ENCODE measurements around the gene ZSWIM7. TPM values are rescaled to one million over a fixed set of nuclear protein-coding genes. Genes with fewer than 3 reads are reported as not detected.

The ZSWIM7 gene
- total RNA-seq, 2 donors from 2014 or later: 22.4 to 23.5 TPM

DNA sequence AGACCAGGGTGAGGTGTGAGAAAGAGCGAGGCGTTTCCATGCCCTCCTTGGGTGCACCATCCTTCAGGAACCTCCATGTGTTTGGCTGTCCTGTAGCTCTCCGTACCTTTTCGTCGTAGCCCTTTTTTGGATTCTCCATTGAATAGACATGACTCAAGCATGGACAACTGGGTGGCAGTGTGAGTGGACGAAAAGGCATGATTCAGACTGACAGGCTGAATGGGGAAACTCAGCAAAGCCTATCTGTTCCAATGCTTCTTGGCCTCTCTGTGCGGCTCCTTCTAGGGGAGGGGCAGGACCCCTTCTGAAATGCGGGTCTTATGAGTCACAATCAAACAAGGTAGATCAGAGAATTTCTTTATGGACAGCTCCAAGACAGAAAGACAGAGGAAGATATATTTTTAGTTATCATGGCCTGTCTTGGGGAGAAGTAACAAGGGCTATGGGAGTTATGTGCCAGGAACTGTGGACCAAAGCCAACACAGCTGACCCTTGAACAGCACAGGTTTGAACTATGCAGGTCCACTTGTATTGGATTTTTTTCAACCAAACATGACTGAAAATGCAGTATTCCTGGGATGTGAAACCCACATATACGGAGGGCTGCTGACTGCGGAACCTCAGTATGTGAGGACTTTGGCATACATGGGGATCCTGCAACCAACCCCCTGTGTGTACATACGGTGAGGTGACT lies 31.7 kb downstream of the ZSWIM7 start:
- DNase-seq: no peak
- ATAC-seq: no peak
- intact Hi-C loops (cut with DNase I, micrococcal nuclease): no loop called here

DNA sequence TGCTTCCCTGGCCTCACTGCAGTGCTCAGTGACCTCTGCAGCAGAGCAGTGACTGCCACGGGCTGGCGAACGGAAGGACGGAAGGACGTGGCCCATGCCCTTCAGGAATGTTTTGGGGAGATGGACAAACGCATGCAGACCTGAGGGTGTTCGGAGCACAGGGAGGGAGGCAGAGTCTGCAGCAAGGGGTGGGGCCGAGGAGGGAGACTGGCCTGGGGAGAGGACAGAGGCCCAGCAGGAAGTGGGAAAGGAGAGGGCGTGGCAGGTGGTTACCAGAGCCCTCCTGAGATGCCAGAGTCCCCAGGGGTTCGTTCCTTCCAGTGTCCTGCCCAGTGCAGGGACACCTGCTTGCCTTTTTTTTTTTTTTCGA lies 32.6 kb downstream of the ZSWIM7 start:
- intact Hi-C loops (cut with DNase I, micrococcal nuclease): no loop called here
- ATAC-seq (peak; percentile 89), DNase-seq (peak; percentile 76 to 89)

DNA sequence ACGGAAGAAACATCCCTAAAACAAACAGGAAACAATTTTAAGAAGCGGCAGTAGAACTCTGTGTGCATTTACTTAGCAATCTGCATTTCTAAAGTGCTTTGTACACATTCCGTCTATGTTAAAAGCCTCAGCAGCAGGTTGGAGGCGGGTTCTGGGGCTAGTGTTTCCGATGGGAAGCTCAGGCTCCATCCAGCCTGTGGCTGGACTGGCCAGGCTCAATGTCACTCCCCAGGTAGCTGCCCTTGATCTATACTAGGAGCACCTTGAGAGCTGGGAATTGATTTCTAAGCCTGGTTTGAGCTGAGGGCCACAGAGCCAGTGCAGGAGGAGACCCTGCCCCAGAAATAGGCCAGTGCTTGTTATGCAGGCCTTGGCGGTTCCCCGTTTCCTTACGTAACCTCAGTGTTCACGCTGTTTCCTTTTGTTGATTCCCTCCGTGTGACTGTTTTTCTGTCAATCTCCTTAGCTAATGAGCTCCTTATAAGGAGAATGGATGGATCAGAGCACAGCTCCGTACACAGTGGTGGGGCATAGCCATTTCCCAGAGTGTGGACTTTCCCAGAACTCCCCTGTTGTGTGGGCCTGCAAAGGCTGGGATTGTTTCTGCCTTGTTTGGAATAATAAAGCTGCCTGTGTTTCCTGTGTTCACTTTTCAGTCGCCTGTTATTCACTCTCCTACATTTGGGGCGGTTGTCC lies 33.2 kb downstream of the ZSWIM7 start:
- DNase-seq: peak; percentile 71 to 81
- ATAC-seq: peak; percentile 80
- intact Hi-C loops (cut with DNase I, micrococcal nuclease): no loop called here

DNA sequence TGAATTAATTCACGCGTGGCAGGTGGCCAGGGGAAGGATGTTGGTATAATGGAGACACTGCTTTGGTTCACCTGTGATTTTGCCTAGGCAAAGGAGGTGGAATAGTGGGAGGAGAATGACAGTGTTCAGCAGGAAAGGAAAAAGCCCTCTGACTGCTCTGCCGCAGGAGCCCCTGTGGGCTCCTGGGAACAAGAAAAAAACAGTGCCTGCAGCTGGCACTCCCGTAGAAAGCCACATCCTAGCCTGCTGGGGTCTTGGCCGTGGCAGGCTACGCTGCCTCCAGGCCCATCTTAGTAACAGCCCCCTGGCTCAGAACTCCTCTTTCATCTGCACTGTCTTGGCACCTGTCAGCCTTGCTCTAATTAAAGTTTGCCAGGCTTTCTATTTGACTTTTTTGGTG lies 34.0 kb downstream of the ZSWIM7 start:
- intact Hi-C loops (cut with DNase I, micrococcal nuclease): no loop called here
- DNase-seq (no peak), ATAC-seq (no peak)

DNA sequence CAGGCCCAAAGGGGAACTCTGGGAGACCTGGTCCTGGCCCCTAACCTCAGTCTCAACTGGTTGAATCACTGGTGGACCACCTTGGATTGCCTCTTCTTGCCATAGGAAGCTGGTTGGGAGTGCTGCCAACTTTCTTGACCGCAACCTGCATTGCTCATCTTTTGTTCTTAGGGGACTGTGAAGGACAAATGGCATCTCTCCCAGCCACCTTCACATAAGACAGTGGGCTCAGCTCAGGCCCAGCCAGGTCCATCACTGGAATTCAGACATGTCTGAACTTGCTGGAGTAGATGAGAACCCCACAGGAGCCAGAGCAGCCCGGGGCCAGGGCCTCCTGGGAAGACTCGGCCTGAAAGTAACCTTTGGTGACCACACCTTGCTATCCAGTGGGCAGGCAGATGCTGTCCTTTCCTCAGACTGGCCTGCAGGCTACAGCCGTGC lies 35.8 kb downstream of the ZSWIM7 start:
- ATAC-seq: no peak
- intact Hi-C loops (cut with DNase I, micrococcal nuclease): no loop called here
- DNase-seq: no peak

DNA sequence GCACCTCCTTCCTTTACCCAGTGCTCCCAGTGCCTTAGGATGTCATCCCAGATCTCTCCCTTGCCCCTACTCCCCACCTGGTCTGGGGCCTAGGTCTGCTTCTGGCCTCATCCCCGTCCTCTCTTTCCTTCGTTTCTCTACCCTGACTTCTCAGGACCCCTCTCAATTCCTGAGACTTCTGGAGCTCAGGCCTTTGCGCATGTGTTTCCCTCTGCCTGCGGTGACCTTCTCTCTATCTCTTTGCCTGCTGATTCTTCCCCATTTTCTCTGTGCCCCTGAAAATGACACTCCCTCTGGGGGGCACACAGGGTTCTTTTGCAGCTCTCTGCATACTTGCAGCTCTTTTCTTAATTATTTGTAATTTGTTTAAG lies 41.0 kb downstream of the ZSWIM7 start:
- ATAC-seq: no peak
- no peak for DNase-seq
- intact Hi-C loops (cut with DNase I, micrococcal nuclease): no loop called here

DNA sequence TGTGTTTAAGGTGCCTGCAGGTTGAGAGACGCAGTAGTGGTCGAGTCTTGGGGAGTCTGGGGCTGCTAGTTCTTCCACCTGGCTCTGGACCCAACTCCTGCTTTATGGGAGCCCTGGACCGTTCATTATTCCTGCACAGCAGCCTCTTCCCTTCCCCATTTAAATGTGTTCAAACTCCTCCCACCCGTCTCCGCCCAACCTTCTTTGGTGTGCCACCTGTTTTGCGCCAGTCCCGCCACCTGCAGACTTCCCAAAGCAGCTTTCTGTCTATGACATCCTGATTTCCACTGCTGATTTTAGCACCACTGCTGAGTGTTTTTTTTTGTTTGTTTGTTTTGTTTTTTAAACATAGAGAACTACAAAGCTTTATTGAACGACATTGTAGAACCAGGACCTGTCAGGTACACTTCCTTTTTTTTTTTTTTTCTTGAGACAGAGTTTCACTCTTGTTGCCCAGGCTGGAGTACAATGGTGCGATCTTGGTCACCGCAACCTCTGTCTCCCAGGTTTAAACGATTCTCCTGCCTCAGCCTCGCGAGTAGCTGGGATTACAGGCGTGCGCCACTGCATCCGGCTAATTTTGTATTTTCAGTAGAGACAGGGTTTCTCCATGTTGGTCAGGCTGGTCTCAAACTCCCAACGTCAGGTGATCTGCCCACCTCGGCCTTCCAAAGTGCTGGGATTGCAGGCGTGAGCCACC lies 41.7 kb downstream of the ZSWIM7 start:
- DNase-seq (no peak), ATAC-seq (peak; percentile 70)
- intact Hi-C loops (cut with DNase I, micrococcal nuclease): no loop called here

DNA sequence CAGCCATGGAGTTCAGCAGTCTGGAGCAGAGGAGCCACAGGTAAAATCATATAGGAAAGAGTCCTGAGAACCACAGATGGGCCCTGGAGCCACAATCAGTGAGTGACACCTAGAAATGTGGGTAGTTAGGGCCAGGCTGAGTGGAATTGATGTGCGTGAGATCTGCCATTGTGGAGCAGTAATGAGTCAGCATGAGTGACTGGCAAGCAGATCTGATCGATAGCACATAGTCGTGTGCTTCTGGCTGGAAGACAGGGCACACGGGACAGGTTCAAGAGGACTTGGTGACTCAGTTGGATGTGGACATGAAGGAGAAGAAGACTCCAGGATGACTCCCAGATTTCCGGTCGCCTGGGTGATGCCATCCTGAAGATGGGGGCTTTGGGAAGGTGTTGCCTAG lies 42.3 kb downstream of the ZSWIM7 start:
- no peak for ATAC-seq
- DNase-seq: no peak
- intact Hi-C loops (cut with DNase I, micrococcal nuclease): no loop called here

DNA sequence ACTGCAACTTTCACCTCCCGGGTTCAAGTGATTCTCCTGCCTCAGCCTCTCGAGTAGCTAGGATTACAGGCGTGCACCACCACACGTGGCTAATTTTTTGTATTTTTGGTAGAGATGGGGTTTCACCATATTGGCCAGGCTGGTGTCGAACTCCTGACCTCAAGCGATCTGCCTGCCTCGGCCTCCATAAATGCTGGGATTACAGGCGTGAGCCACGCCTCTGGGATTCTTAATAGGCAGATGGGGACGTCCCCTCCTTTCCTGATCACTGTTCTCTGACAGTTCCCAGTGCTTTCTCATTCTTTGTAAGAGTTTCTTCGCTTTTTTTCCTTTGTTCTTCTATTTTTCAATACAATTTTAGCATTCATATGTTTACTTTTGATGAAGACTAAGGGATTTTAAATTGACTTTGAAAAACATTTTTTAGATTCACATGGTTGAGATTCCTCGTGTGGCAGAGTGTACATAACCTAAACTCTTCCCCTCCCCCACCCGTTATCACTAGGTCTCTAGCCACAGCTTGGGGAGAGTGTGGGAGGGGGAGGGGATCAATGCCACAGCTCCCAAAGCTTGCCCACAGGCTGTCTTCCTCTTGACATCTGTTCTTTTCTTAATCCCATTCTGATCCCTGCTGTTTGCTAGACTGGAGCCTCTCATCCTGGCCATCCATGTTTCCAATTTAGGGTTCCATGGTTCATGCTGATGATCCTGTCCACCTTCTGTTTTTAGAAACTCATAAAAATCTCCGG lies 43.5 kb downstream of the ZSWIM7 start:
- intact Hi-C loops (cut with DNase I, micrococcal nuclease): no loop called here
- ATAC-seq (no peak), DNase-seq (no peak)

DNA sequence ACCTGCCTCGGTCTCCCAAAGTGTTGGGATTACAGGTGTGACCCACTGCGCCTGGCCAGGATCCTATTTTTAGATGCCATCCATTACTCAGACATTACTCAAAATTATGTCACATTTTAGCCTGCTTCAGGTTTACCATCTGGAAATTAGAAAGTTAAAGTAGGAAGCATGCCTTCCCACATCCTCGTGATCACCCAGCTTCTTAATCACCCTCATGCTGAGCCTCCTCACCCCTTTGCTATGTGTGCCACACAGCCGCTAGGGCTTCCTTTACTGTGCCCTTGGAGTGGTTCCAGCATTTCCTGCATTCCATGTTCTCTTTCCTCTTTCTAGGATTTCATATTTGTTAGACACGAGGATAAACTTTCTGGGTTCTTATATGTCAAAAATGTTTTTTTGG lies 45.3 kb downstream of the ZSWIM7 start:
- ATAC-seq: no peak
- intact Hi-C loops (cut with DNase I, micrococcal nuclease): no loop called here
- no peak for DNase-seq

DNA sequence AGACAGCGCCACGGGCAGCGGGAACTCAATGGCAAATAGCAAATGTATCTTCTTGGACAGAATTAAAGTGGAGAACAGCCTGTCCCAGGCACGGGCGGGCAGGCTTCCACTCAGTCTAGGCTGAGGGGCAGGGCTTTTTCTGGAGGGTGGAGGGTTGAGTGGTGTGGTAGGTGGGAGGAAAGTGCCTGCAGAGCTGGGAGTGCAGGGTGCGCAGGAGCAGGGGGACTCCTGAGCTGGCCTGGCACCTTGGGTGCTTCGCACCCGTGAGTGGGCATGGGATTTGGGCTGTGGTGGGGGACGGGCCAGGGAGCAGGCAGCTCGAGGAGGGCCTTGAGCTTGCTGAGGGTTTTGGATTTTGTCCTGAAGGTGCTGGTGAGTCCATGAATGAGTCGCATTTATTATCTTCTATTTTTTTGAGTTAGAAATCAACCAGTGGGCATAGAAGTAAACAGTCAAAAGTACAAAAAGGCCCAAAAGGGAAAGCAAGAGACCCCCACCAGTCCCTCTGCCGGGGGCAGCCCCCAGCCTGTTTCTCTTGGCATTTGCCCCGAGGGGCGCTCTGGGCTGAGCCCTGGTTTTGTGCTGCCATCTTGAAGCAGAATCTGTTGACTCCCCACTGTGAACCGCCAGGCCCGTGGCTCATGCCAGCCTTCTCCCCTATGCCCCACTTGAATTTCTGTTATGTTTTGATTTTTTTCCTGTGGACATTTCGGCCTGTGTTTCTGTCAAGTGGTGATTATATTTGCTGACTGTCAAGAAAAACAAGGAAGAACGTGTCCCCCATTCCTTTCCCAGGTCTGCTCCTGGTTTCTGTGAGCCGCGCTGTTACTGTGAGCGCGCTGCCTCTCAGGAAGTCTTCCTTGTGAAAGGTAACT lies 46.4 kb downstream of the ZSWIM7 start:
- DNase-seq: no peak
- intact Hi-C loops (cut with DNase I, micrococcal nuclease): no loop called here
- ATAC-seq: no peak

DNA sequence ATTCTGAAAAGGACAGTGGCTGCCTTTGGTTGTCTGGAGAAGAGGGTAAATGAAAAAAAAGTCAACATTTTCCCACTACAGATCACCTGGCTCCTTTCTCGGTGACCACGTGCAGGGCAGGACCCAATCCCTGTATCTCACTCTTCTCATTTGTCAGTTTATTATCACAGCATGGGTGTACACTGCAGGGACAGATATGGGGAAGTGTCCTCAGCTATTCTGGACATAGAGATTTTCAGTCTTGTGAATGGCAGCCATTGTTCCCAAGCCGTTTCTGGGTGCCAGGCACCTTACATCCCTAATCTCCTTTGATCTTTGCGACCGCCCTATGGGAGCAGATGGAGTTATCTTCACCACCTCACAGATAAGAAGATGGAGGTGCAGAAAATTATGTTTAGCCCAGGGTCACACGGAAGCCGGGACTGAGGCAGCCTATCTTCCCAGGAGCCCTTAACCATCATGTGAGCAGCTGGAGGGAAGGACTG lies 47.4 kb downstream of the ZSWIM7 start:
- DNase-seq (no peak), ATAC-seq (peak; percentile 37)
- intact Hi-C loops (cut with DNase I, micrococcal nuclease): no loop called here

DNA sequence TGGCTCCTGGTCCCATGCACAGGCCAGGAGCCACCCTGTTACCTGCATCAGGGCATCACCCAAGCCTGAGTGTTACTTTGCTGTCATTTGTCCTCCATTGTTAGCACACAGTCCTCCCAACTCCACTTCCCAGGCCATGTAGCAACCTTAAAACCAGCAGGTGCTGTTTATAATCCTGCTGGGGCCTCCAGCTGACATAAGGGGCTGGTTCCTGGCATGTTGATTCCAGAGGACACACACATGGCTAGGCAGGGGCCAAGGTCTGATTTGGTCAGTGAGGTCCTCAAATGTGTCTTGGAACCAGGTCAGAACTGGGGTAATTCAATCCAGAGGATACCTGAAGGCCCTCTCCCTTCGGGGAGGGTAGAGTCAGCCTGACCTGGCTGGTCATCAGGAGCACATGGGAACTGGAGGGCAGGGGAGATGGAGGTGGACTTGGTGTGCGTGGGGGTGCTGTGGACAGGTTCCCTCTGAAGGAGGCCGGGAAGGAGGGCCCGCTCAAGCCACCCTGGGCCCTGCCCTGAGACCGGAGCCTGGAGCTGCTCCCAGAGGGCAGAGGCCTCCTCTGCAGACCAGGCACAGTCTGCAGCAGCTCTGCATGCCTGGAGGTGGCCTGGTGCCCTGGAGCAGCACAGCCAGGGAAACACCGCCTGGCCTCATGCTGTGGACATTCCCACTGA lies 48.0 kb downstream of the ZSWIM7 start:
- intact Hi-C loops (cut with DNase I, micrococcal nuclease): no loop called here
- DNase-seq (no peak), ATAC-seq (peak; percentile 7)

DNA sequence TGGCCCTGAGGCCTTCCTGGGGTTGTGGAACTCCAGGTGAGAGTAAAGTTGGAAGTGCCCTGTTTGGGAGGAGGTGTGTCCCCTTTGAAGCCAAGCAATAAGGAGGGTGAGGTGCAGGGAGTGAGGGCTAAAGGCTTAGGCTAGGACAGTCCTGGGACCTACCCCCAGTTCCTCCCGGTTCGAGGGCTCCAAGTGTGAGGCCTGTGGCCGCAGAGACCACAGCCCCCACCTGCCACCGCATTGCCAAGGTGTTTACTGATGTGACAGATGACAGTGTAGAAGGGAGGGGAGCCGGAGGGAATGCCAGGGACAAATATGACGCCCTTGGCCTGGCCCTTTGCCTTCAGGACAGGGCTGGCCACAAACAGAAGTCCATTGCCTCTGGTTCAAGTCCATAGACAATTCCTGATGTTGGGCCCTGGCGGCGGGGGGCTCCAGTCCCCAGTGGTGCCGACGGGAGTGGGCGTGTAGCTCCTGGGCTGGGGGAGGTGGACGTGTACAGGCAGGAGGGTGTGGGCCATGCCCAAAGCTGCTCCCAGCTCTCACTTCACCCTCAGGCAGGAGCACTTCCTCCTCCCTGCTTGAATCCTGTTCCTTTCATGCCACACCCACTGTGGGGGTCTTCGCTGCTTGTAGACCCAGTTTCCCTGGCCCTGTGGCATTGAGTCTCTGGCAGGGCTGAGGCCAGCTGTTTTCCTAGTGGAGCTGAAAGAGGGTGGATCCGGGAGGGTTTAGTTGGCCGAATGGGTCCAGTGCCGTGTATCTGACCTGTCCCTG lies 51.3 kb downstream of the ZSWIM7 start:
- peak; percentile 43 to 55 for DNase-seq
- ATAC-seq: peak; percentile 43
- intact Hi-C loops (cut with DNase I, micrococcal nuclease): loop anchor here in 1 of 2 donors (10.0 kb wide), 1 partner anchor 47 kb away; the partner anchor contains the start of genes TTC19 and ZSWIM7

DNA sequence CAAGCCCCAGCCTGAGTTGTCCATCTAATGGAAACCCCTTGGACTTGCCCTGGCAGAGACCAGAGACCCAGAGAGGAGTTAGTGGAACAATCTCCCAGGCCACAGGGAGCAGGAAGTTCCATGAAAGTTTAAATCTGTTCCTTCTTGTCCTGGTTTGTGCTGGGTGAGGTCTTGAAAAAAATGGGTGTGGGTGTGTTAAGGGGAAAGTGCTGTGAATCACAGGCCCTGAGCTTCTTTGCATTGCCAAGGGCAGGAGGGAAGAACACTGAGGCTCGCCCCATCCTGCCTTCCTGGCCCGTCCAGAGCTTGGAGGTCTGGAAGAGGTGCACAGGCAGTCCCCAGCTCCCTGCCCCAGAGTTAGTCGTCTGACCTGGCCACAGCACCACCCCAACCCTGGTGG lies 52.2 kb downstream of the ZSWIM7 start:
- DNase-seq (peak; percentile 43 to 62), ATAC-seq (peak; percentile 53)

DNA sequence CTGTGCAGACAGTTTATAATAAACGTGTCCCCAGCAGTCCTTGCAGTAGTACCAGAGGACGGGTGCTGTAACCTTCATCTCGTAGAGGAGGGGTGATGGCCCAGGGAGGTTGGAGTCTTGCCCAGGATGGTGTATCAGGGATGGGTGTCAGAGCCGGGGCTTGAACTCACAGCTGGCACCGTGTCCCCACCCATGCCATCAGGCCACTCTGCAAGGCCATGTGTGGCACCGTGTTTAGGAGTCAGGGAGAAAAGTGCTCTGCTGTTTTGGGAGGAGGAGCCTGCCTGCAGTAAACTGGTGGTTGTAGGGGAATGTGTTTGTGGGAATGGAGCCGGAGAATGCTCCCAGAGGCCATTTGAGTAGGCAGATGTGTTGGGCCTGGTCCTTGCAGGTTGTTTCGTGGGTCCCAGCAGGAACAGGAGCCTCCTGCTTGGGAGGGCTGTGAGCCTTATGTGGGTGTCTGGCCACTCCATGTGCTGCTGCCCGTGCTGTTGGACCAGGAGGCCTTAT lies 52.8 kb downstream of the ZSWIM7 start:
- intact Hi-C loops (cut with DNase I, micrococcal nuclease): loop anchor here in 1 of 2 donors (10.0 kb wide), 1 partner anchor 48 kb away; the partner anchor contains the start of genes TTC19 and ZSWIM7
- DNase-seq (peak in 1 of 2 donors; percentile 37), ATAC-seq (peak; percentile 14)

More for the DNA sequence above, 52.2 kb downstream of the ZSWIM7 start:
- intact Hi-C loops (cut with DNase I, micrococcal nuclease): loop anchor here in 1 of 2 donors (10.0 kb wide), 1 partner anchor 48 kb away; the partner anchor contains the start of genes TTC19 and ZSWIM7

All from left colon (tissue), 2 donors.